Epithelial cell of prostate (primary cell): ENCODE measurements around the gene PPBP.
"Not testable (repeated sequence)": the region's sequence is repeated elsewhere in the genome, so short reads cannot be mapped to it uniquely, and the experiment has no call there.

Experiments used
- DNase-seq: peaks from one replicate; pipeline ENCODE4 v3.0.0-alpha.2; 2011; ENCODE audit warnings: low read depth, low spot score
- H3K27ac ChIP-seq: fragments of 450-650 bp; 2 replicates; pipeline ENCODE4 v1.5.1; 2017; ENCODE audit warnings: mild to moderate bottlenecking

PPBP gene

DNA sequence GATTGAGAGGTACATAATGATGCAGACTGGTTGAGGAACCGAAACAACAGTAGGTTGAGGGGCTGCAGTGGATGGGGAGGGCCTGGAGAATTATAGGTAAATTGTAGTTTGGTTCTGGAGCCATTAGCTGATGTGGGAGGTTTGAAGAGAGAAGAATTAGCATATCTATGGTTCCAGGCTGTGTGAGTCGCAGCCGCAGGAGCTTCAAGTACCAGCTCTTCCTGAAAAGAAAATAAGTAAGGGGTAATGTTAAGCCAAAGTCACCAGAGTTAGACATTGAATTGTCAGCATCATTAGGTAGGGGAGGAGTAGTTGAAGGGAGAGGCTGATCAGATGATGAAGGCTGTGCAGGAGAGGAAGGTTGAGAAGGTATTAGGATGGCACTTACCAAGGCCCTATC, 35.6 kb downstream of the PPBP start:
- DNase-seq, result no peak

GRCh38 chr4:73950376-73950920, 37.5 kb downstream of the PPBP start:
- DNase-seq, H3K27ac ChIP-seq: not testable (repeated sequence)

More for the DNA sequence above, 35.6 kb downstream of the PPBP start:
- no peak overlapping the region for H3K27ac ChIP-seq

- DNase-seq, result no peak
Measured at GRCh38 chr4:73948990-73949706, 38.8 kb downstream of the PPBP start.

DNA sequence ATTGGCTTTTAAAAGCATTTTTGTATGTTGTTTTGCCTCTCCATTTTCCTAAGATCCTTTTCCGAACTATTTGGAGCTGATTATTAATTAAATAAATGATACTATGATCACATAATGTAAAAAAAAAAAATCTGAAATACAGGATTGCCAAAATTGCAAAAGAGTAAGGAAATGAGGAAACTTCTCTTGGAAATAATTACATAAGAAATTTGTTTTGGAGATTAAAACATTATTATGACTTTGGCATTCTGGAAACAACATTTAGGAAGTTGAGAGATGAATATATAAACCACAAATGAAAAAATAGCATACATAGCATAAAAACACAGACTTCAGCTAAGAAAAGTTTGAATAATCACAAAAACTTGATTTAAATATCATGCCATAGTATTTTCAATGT, 39.7 kb downstream of the PPBP start:
- H3K27ac ChIP-seq, result no peak overlapping the region
- DNase-seq, result no peak

More at GRCh38 chr4:73948990-73949706, 38.8 kb downstream of the PPBP start:
- H3K27ac ChIP-seq, result no peak overlapping the region

DNA sequence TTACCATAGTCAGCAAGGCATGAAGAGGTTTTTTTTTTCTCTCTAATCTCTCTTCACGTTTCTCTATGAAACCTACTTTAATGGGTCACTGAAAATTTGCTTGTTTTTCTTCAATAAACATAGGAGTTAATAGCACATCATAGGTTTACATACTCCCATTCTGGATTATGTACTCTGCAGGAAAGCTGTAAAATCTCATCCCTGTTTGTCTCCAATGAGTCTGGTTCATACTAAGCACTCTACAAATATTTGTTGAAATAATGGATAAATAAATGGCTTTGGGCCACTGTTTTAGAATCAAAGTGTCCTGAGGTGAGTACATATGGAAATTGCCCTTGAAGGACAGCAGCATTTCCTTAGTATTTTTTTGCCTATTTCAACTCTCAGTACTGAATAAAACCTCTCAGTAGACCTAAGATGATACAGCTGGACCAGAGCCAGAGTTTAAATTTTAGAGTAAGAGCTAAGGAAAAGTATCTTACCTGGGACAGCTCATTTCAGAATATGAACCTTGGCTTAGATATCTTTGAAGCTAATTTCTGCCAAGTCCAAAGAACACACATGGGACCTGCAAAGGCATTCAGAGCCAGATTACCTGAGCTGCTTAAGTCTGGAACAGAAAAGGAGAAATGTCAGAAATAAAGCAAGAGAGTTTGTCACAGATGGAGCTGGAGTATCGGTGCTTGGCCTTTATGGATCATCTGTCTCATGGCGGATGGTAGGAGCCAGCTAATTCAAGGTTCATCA, 40.6 kb downstream of the PPBP start:
- H3K27ac ChIP-seq, result no peak overlapping the region
- DNase-seq, result no peak

GRCh38 chr4:73945674-73946449, 42.1 kb downstream of the PPBP start:
- no peak for DNase-seq
- no peak overlapping the region for H3K27ac ChIP-seq

- no peak for DNase-seq
Measured at GRCh38 chr4:73945140-73945539, 42.9 kb downstream of the PPBP start.

DNA sequence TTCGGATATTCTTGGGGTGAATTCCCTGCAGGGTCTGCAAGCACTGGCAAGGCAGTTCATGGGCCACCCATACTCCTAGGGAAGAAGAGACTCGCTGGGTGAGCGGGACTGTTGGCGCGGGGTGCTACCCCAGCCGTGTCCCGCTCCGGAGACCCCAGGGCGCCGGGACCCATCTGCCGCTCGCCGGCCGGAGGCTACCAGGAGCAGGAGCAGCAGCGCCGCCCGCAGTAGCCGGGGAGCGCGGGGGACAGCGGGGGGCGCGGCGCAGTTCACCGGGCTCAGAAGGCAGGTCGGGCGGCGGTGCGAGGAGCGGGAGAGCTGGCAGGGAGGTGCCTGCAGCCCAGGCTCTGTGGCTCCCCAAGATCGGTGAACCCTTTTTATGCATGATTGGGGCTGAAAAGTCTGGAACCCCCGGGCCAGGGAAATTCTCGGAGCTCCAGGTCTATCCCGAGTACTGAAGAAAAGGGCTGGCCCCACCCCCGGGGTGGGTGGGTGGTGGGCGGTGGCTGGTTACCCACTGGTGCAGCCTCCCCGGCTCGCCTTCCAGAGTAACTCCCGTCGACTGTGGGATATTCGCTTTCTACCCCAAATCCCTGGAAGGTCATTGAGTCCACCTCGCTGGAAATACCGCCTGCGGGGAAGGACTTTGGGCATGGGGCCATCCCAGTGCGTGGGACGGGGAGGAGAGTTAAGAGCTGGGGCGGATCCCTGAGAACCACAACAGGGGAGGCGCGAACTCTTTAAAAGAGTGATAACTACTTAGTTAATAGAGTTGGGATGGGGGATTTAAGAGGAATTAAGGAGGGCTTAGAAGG, 43.7 kb downstream of the PPBP start:
- no peak overlapping the region for H3K27ac ChIP-seq
- no peak for DNase-seq

More at GRCh38 chr4:73945140-73945539, 42.9 kb downstream of the PPBP start:
- no peak overlapping the region for H3K27ac ChIP-seq

DNA sequence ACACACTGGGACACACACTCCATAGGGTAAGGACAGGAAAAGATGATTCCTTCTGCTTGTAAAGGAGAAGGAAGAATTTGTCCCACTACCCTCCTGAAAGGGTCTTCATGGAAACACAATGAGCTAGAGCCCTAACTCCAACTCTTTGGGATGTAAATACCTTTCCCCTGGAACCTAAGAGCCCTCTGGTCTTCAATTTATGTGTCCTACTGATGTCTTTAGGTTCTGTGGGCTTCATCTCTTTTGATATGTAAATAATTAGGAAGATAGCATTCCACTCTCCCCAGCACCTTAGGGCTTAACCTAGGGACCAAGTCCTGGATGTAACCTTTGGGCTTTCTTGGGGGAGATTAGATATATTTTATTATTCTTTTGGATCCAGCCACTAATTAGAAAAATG, 44.4 kb downstream of the PPBP start:
- H3K27ac ChIP-seq, result no peak overlapping the region
- DNase-seq, result no peak

DNA sequence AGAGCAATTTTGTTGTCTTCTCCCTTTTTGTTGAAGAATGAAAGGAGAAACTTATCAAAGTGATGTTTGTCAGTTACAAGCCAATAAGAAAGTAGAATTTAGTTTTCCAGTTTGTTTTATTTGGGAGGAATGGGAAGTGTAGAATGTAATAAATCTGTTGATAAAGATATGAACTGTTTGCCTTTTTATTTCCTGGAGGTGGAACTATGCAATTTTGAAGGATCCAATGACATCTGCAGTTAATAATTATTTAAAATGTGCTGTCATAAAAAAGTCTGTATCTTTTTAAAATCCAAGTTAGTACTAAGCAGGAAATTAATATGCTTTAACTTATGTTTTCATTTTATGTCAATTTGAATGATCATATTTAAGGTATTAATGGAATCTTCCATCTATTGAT, 51.0 kb downstream of the PPBP start:
- DNase-seq, result no peak
- H3K27ac ChIP-seq, result no peak overlapping the region
